Stimulated activated CD8-positive, alpha-beta memory T cell treated with anti-CD3 and anti-CD28 coated beads, Interleukin-15, amount 100 ng/mL, for 24 hours (primary cell): ENCODE data around the gene URB2.
A peak's percentile ranks its signal among the peaks of the same experiment; 100 is the strongest.
"Not testable (repeated sequence)": the region's sequence is repeated elsewhere in the genome, so short reads cannot be mapped to it uniquely, and the experiment has no call there.

ENCODE experiments used
- DNase-seq: peaks from one replicate; pipeline ENCODE4 v3.0.0-alpha.2; 2020; ENCODE audit warnings: low read depth

Gene URB2

GRCh38 chr1:229614701-229615100 lies 11.3 kb upstream of the URB2 start:
- no peak for DNase-seq

- DNase-seq, result no peak
These were observed 8.5 kb upstream of the URB2 start for GRCh38 chr1:229617351-229618100.

GRCh38 chr1:229619002-229619401 lies 7.0 kb upstream of the URB2 start:
- DNase-seq, result no peak

- DNase-seq, result no peak
These were observed 6.4 kb upstream of the URB2 start for GRCh38 chr1:229619614-229620013.

GRCh38 chr1:229620876-229621275 lies 5.2 kb upstream of the URB2 start:
- no peak for DNase-seq

- no peak for DNase-seq
These were observed 4.4 kb upstream of the URB2 start for GRCh38 chr1:229621663-229622062.

GRCh38 chr1:229622641-229623120 lies 3.4 kb upstream of the URB2 start:
- DNase-seq, result not testable (repeated sequence)

- DNase-seq, result no peak
These were observed 2.8 kb upstream of the URB2 start for GRCh38 chr1:229623225-229623624.

- DNase-seq, result no peak
These were observed 2.2 kb upstream of the URB2 start for GRCh38 chr1:229623838-229624237.

- no peak for DNase-seq
These were observed 1.5 kb upstream of the URB2 start for GRCh38 chr1:229624521-229625070.

- peak; percentile 12 for DNase-seq
These were observed 754 bp upstream of the URB2 start for GRCh38 chr1:229625071-229625914.

GRCh38 chr1:229627003-229627402 lies 956 bp downstream of the URB2 start:
- DNase-seq, result no peak

- DNase-seq, result no peak
These were observed 3.2 kb downstream of the URB2 start for GRCh38 chr1:229629261-229629660.

- no peak for DNase-seq
These were observed 5.1 kb downstream of the URB2 start for GRCh38 chr1:229631148-229631547.

- no peak for DNase-seq
These were observed 5.9 kb downstream of the URB2 start for GRCh38 chr1:229631966-229632365.

GRCh38 chr1:229636042-229636441 lies 10.0 kb downstream of the URB2 start:
- no peak for DNase-seq

GRCh38 chr1:229637746-229638145 lies 11.7 kb downstream of the URB2 start:
- no peak for DNase-seq

GRCh38 chr1:229640455-229640854 lies 14.4 kb downstream of the URB2 start:
- DNase-seq, result no peak

GRCh38 chr1:229641306-229641705 lies 15.3 kb downstream of the URB2 start:
- no peak for DNase-seq

- DNase-seq, result no peak
These were observed 16.3 kb downstream of the URB2 start for GRCh38 chr1:229642376-229642775.

GRCh38 chr1:229642970-229643369 lies 16.9 kb downstream of the URB2 start:
- DNase-seq, result no peak

GRCh38 chr1:229643996-229644745 lies 18.1 kb downstream of the URB2 start:
- DNase-seq, result no peak
